ENCODE results near the gene ZCCHC2. TPM values are rescaled to one million over a fixed set of nuclear protein-coding genes. Genes with fewer than 3 reads are reported as not detected.

Gene ZCCHC2
- total RNA-seq: 10 to 100 TPM; 20.1 to 28.5 (median 24.9) TPM

DNA sequence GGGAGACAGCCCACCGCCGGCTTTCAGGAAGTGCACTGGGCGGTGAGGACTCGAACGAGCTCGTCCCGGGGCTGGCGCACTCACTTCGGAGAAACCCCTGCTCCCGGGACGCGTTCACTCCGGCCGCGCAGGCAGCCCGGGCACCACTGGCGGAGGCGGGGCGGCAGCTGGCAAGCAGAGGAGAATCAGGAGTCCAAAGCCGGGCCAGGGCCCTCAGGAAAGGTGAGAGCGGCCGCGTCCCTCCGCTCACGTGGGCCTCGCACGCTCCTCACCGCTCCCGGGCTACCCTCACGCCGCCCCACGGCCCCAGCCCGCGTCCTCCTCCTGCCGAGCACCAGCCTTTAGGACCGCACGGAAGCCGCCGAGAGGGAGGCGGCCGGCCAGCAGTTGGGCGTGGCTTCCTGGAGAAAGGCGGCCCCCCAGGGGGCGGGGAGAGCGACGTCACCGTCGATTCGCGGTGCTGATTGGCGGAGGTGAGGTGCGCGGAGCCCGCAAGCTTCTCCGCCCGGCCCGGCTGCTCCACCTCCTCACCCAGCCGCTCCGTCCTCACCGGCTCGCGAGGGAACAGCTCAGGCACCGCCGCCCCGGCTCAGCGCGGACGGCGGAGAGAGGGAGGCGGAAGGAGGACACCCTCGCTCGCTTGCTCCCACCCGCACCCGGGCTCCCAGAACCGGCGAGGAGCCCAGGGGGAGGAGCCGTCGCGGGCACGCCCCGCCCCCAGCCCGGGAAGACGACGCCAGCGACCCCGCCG lies at the start of gene ZCCHC2:
ZCCHC2 (plus strand) TSS at position 522 of the 751 bp plus-strand sequence. CDS start 400 bp downstream, outside the sequence.
- TF ChIP-seq POLR2A (IDR thresholded peaks at IDR 0.05) (peak; percentile 74 to 97), CTCF (IDR thresholded peaks at IDR 0.05) (no peak)
- Histone ChIP-seq H3K27me3 (no peaks in the 10 kb centered on the region), H3K9me3 (no peaks in the 10 kb centered on the region), H3K4me3 (replicated peaks in 1 of 3) (peak within 1 kb of the TSS; percentile 75 to 82 (median 77)), H3K27ac (peak within 1 kb of the TSS; percentile 93 to 100 (median 98)), H3K4me1 (peaks cover 19 to 22% of the 10 kb centered on the region in 2 donors), H3K36me3 (no peaks in the 10 kb centered on the region)
- 1% methylated on average over 37 of the region's 87 CpGs; no CpG with 5 or more reads in 1 of the 2 donors for WGBS, 2 donors
- intact Hi-C loops (cut with DNase I): no loop called here
- DNase-seq: peak; percentile 97 to 98

GRCh38 chr18:62479574-62479973 lies 43.3 kb upstream of the ZCCHC2 start:
- intact Hi-C loops (cut with DNase I): no loop called here
- no peak for TF ChIP-seq CTCF (IDR thresholded peaks at IDR 0.05)
- no peak for TF ChIP-seq POLR2A (IDR thresholded peaks at IDR 0.05)
- Histone ChIP-seq H3K36me3 (no peaks in the 10 kb centered on the region), H3K4me1 (no peaks in the 10 kb centered on the region), H3K4me3 (replicated peaks in 1 of 3) (no peak overlapping the region), H3K9me3 (no peaks in the 10 kb centered on the region), H3K27ac (no peak overlapping the region), H3K27me3 (no peaks in the 10 kb centered on the region)
- no peak for DNase-seq
- WGBS, 2 donors: 91 to 92% methylated on average over 1 of the region's 1 CpG

DNA sequence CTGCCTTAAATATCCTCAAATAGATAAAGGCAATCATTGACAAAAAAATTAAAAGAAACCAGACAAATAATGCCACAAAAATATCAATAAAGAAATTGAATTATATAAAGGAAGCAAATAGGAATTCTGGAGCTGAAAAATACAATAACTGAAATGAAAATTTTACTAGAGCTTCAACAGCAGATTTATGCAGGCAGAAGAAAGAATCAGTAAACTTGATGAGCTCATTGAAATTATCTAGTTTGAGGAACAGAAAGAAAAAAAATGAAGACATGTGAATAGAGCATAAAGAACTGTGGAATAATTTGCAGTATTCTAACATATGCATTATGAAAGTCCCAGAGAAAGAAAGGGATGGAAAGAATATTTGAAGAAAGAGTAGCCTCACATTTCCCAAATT lies 41.9 kb upstream of the ZCCHC2 start:
- intact Hi-C loops (cut with DNase I): no loop called here
- DNase-seq: no peak
- TF ChIP-seq POLR2A (IDR thresholded peaks at IDR 0.05) (no peak), CTCF (IDR thresholded peaks at IDR 0.05) (no peak)

DNA sequence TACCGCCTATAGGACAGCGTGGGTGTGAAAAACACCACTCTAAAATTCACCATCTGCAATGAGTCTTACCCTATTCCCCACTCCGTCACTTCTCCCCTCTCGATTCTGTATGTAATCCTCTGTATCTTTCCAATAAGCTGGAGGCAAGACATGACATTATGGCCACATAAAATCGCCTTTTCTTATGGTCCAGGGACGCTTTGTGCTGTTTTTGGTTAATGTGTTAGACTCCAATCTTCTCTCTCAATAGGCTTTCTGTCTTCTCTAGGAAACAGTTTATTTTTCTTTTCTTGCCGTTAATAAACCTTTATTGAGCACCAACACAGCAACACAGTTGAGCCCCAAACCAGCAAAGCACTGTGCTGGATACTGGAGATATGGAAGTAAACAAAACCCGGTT lies 37.9 kb upstream of the ZCCHC2 start:
- intact Hi-C loops (cut with DNase I): no loop called here
- Histone ChIP-seq H3K27ac (peak overlapping the region in 2 of 3 donors; percentile 85 to 90), H3K4me1 (peaks cover 11 to 26% of the 10 kb centered on the region in 2 donors), H3K4me3 (replicated peaks in 1 of 3) (no peak overlapping the region), H3K9me3 (no peaks in the 10 kb centered on the region), H3K36me3 (no peaks in the 10 kb centered on the region), H3K27me3 (no peaks in the 10 kb centered on the region)
- DNase-seq: no peak
- TF ChIP-seq CTCF (IDR thresholded peaks at IDR 0.05) (no peak), POLR2A (IDR thresholded peaks at IDR 0.05) (no peak)
- 81% methylated on average over 8 of the region's 8 CpGs for WGBS, 2 donors

More for the DNA sequence above, 41.9 kb upstream of the ZCCHC2 start:
- no peaks in the 10 kb centered on the region for H3K27me3 ChIP-seq
- H3K36me3 ChIP-seq: no peaks in the 10 kb centered on the region
- H3K9me3 ChIP-seq: no peaks in the 10 kb centered on the region
- no peak overlapping the region for H3K4me3 ChIP-seq (replicated peaks in 1 of 3)
- peaks cover 2 to 5% of the 10 kb centered on the region in 2 donors for H3K4me1 ChIP-seq
- no peak overlapping the region for H3K27ac ChIP-seq

- no peaks in the 10 kb centered on the region for H3K36me3 ChIP-seq
- DNase-seq: peak; percentile 67 to 73
- H3K4me1 ChIP-seq: peaks cover 11 to 26% of the 10 kb centered on the region in 2 donors
- H3K9me3 ChIP-seq: no peaks in the 10 kb centered on the region
- peak overlapping the region; percentile 84 to 90 (median 85) for H3K27ac ChIP-seq
- WGBS, 2 donors: 28% methylated on average over 9 of the region's 9 CpGs
- H3K27me3 ChIP-seq: no peaks in the 10 kb centered on the region
- no peak for TF ChIP-seq CTCF (IDR thresholded peaks at IDR 0.05)
- no peak for TF ChIP-seq POLR2A (IDR thresholded peaks at IDR 0.05)
- no peak overlapping the region for H3K4me3 ChIP-seq (replicated peaks in 1 of 3)
- intact Hi-C loops (cut with DNase I): no loop called here
Measured at GRCh38 chr18:62485684-62486083, 37.1 kb upstream of the ZCCHC2 start.
